ENCODE data around the gene WDFY4. TPM values are rescaled to one million over a fixed set of nuclear protein-coding genes. Genes with fewer than 3 reads are reported as not detected.

Gene WDFY4
- total and polyA plus RNA-seq, 2 experiments from 2014 or later: 0.14 TPM; not detected in 1

DNA sequence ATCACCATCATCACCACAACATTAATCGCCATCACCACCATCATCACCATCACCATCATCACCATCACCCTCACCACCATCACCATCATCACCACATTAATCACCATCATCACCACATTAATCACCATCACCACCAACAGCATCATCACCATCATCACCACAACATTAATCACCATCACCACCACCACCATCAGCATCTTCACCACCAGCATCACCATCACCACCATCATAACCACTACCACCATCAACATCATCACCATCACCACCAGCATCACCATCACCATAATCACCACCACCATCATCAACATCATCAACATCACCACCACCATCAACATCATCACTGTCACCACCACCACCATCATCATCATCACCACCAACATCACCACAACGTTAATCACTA is 124.6 kb downstream of the WDFY4 start:
- H3K36me3 Mint-ChIP-seq (ENCODE audit: low read depth): no peaks in the 10 kb centered on the region; the same call in 2 of the 3 replicates
- Histone ChIP-seq H3K79me2 (replicated peaks; ENCODE audit: insufficient read depth) (no peaks in the 10 kb centered on the region), H3K27me3 (ENCODE audit: insufficient read depth) (peaks cover 20% of the 10 kb centered on the region), H3F3A (replicated peaks; ENCODE audit: low read depth) (no peaks in the 10 kb centered on the region), H3K9me2 (ENCODE audit: insufficient read depth) (peaks cover 8% of the 10 kb centered on the region; the same call in 1 of the 2 replicates), H3K36me3 (ENCODE audit: insufficient read depth) (no peaks in the 10 kb centered on the region), H3K4me2 (no peak overlapping the region), H3K27ac (ENCODE audit: low read depth) (no peak overlapping the region), H4K20me1 (replicated peaks; ENCODE audit: insufficient read depth) (no peaks in the 10 kb centered on the region), H3K4me1 (ENCODE audit: insufficient read depth) (no peaks in the 10 kb centered on the region; the same call in 1 of the 2 replicates), H3K4me3 (no peak overlapping the region), H2AFZ (no peak overlapping the region)
- no peak for TF ChIP-seq POLR2AphosphoS5 (IDR thresholded peaks at IDR 0.05; ENCODE audit: low read depth)
- no peak for TF ChIP-seq EZH2phosphoT487 (IDR thresholded peaks at IDR 0.05; ENCODE audit: unreplicated experiment)
- TF ChIP-seq, protein P1, sequence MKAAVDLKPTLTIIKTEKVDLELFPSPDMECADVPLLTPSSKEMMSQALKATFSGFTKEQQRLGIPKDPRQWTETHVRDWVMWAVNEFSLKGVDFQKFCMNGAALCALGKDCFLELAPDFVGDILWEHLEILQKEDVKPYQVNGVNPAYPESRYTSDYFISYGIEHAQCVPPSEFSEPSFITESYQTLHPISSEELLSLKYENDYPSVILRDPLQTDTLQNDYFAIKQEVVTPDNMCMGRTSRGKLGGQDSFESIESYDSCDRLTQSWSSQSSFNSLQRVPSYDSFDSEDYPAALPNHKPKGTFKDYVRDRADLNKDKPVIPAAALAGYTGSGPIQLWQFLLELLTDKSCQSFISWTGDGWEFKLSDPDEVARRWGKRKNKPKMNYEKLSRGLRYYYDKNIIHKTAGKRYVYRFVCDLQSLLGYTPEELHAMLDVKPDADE (IDR thresholded peaks at IDR 0.05): no peak
- TF ChIP-seq CREB1 (CRISPR knock-in tag; IDR thresholded peaks at IDR 0.05; ENCODE audit: low read depth): no peak
- no peak for TF ChIP-seq JUNB (IDR thresholded peaks at IDR 0.05; ENCODE audit: unreplicated experiment)
- TF ChIP-seq ZNF114 (CRISPR knock-in tag; IDR thresholded peaks at IDR 0.05): no peak
- no peak for TF ChIP-seq NANOG (IDR thresholded peaks at IDR 0.05; ENCODE audit: borderline replicate concordance)
- TF ChIP-seq, protein P2, sequence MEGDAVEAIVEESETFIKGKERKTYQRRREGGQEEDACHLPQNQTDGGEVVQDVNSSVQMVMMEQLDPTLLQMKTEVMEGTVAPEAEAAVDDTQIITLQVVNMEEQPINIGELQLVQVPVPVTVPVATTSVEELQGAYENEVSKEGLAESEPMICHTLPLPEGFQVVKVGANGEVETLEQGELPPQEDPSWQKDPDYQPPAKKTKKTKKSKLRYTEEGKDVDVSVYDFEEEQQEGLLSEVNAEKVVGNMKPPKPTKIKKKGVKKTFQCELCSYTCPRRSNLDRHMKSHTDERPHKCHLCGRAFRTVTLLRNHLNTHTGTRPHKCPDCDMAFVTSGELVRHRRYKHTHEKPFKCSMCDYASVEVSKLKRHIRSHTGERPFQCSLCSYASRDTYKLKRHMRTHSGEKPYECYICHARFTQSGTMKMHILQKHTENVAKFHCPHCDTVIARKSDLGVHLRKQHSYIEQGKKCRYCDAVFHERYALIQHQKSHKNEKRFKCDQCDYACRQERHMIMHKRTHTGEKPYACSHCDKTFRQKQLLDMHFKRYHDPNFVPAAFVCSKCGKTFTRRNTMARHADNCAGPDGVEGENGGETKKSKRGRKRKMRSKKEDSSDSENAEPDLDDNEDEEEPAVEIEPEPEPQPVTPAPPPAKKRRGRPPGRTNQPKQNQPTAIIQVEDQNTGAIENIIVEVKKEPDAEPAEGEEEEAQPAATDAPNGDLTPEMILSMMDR (conservative IDR thresholded peaks at IDR 0.05; ENCODE audit: low read depth in 2 of 2): no peak
- TF ChIP-seq EZH2 (IDR thresholded peaks at IDR 0.05; ENCODE audit: low read depth, unreplicated experiment): no peak
- TF ChIP-seq STAT1 (IDR thresholded peaks at IDR 0.05; ENCODE audit: unreplicated experiment): no peak
- TF ChIP-seq ZNF331 (CRISPR knock-in tag; IDR thresholded peaks at IDR 0.05; ENCODE audit: low read depth): no peak
- TF ChIP-seq, protein P3, sequence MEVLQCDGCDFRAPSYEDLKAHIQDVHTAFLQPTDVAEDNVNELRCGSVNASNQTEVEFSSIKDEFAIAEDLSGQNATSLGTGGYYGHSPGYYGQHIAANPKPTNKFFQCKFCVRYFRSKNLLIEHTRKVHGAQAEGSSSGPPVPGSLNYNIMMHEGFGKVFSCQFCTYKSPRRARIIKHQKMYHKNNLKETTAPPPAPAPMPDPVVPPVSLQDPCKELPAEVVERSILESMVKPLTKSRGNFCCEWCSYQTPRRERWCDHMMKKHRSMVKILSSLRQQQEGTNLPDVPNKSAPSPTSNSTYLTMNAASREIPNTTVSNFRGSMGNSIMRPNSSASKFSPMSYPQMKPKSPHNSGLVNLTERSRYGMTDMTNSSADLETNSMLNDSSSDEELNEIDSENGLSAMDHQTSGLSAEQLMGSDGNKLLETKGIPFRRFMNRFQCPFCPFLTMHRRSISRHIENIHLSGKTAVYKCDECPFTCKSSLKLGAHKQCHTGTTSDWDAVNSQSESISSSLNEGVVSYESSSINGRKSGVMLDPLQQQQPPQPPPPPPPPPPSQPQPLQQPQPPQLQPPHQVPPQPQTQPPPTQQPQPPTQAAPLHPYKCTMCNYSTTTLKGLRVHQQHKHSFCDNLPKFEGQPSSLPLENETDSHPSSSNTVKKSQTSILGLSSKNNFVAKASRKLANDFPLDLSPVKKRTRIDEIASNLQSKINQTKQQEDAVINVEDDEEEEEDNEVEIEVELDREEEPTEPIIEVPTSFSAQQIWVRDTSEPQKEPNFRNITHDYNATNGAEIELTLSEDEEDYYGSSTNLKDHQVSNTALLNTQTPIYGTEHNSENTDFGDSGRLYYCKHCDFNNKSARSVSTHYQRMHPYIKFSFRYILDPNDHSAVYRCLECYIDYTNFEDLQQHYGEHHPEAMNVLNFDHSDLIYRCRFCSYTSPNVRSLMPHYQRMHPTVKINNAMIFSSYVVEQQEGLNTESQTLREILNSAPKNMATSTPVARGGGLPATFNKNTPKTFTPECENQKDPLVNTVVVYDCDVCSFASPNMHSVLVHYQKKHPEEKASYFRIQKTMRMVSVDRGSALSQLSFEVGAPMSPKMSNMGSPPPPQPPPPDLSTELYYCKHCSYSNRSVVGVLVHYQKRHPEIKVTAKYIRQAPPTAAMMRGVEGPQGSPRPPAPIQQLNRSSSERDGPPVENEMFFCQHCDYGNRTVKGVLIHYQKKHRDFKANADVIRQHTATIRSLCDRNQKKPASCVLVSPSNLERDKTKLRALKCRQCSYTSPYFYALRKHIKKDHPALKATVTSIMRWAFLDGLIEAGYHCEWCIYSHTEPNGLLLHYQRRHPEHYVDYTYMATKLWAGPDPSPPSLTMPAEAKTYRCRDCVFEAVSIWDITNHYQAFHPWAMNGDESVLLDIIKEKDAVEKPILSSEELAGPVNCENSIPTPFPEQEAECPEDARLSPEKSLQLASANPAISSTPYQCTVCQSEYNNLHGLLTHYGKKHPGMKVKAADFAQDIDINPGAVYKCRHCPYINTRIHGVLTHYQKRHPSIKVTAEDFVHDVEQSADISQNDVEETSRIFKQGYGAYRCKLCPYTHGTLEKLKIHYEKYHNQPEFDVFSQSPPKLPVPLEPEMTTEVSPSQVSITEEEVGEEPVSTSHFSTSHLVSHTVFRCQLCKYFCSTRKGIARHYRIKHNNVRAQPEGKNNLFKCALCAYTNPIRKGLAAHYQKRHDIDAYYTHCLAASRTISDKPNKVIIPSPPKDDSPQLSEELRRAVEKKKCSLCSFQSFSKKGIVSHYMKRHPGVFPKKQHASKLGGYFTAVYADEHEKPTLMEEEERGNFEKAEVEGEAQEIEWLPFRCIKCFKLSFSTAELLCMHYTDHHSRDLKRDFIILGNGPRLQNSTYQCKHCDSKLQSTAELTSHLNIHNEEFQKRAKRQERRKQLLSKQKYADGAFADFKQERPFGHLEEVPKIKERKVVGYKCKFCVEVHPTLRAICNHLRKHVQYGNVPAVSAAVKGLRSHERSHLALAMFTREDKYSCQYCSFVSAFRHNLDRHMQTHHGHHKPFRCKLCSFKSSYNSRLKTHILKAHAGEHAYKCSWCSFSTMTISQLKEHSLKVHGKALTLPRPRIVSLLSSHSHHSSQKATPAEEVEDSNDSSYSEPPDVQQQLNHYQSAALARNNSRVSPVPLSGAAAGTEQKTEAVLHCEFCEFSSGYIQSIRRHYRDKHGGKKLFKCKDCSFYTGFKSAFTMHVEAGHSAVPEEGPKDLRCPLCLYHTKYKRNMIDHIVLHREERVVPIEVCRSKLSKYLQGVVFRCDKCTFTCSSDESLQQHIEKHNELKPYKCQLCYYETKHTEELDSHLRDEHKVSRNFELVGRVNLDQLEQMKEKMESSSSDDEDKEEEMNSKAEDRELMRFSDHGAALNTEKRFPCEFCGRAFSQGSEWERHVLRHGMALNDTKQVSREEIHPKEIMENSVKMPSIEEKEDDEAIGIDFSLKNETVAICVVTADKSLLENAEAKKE (CRISPR knock-in tag; IDR thresholded peaks at IDR 0.05): no peak
- TF ChIP-seq, protein P4, sequence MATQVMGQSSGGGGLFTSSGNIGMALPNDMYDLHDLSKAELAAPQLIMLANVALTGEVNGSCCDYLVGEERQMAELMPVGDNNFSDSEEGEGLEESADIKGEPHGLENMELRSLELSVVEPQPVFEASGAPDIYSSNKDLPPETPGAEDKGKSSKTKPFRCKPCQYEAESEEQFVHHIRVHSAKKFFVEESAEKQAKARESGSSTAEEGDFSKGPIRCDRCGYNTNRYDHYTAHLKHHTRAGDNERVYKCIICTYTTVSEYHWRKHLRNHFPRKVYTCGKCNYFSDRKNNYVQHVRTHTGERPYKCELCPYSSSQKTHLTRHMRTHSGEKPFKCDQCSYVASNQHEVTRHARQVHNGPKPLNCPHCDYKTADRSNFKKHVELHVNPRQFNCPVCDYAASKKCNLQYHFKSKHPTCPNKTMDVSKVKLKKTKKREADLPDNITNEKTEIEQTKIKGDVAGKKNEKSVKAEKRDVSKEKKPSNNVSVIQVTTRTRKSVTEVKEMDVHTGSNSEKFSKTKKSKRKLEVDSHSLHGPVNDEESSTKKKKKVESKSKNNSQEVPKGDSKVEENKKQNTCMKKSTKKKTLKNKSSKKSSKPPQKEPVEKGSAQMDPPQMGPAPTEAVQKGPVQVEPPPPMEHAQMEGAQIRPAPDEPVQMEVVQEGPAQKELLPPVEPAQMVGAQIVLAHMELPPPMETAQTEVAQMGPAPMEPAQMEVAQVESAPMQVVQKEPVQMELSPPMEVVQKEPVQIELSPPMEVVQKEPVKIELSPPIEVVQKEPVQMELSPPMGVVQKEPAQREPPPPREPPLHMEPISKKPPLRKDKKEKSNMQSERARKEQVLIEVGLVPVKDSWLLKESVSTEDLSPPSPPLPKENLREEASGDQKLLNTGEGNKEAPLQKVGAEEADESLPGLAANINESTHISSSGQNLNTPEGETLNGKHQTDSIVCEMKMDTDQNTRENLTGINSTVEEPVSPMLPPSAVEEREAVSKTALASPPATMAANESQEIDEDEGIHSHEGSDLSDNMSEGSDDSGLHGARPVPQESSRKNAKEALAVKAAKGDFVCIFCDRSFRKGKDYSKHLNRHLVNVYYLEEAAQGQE (IDR thresholded peaks at IDR 0.05; ENCODE audit: unreplicated experiment): no peak
- H3K27ac Mint-ChIP-seq: no peak overlapping the region
- H3K4me1 Mint-ChIP-seq: peaks cover 19% of the 10 kb centered on the region
- ATAC-seq (no peak), DNase-seq (ENCODE audit: low spot score) (no peak)
- peaks cover 20% of the 10 kb centered on the region for H3K27me3 Mint-ChIP-seq (ENCODE audit: insufficient read depth, low read depth, poor library complexity)
- peaks cover 3% of the 10 kb centered on the region; the same call in 2 of the 3 replicates for H3K9me3 Mint-ChIP-seq
- no peak overlapping the region for H3K4me3 Mint-ChIP-seq
